Frontal cortex (tissue), 4 donors: ENCODE measurements around the gene AATF. TPM values are rescaled to one million over a fixed set of nuclear protein-coding genes. Genes with fewer than 3 reads are reported as not detected.

Experiments
- DNase-seq, 2 donors: peaks; one replicate each; pipeline ENCODE4 v3.0.0; 2012; ENCODE audit warnings: low spot score in 2 of 2
- FAIRE-seq: peaks from 2 replicates; lab custom pipeline; 2012; peaks lifted over from hg19 to GRCh38; lab: Jason Lieb, UNC
- total RNA-seq: library from RNA; depleted of rRNA; stranded (reverse); fragments of >200 nt; gene quantifications from one replicate; pipeline ENCODE4 v1.2.3, GENCODE V29; 2014
- donor health status: control.
- donor health status: control.
- donor health status: control.

AATF gene, protein sequence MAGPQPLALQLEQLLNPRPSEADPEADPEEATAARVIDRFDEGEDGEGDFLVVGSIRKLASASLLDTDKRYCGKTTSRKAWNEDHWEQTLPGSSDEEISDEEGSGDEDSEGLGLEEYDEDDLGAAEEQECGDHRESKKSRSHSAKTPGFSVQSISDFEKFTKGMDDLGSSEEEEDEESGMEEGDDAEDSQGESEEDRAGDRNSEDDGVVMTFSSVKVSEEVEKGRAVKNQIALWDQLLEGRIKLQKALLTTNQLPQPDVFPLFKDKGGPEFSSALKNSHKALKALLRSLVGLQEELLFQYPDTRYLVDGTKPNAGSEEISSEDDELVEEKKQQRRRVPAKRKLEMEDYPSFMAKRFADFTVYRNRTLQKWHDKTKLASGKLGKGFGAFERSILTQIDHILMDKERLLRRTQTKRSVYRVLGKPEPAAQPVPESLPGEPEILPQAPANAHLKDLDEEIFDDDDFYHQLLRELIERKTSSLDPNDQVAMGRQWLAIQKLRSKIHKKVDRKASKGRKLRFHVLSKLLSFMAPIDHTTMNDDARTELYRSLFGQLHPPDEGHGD
- 21.2 TPM for total RNA-seq

DNA sequence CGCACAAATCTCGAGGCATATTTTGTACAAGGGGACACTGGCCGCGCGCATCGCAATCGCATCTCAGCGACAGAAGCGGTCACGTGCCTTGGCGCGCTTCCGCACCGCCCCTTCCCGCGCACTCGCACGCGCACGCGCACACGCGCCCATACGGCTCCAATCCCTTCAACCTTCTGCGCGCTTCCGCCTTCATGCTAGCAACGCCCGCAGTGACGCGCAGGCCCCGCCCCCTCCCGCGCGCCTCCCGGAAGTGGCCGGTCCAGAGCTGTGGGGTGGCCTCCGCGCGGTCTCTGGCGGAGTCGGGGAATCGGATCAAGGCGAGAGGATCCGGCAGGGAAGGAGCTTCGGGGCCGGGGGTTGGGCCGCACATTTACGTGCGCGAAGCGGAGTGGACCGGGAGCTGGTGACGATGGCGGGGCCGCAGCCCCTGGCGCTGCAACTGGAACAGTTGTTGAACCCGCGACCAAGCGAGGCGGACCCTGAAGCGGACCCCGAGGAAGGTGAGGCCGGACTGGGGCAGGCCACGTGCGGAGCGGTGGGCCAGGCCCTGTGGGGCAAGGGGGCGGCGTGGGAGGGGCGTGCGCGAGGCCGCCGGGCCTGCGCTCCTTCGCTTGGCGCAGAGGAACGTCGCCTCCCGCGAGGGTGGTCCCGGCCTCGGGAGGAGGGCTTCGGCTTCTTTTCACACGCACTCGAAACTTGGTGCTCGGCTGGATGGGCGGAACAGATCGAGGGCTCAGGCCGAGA lies at the start of gene AATF:
Gene AATF (plus strand): TSS at position 238 of the 744 bp plus-strand sequence. CDS start 172 bp downstream, at position 410.
- DNase-seq (peak; percentile 99), FAIRE-seq (no peak)

DNA sequence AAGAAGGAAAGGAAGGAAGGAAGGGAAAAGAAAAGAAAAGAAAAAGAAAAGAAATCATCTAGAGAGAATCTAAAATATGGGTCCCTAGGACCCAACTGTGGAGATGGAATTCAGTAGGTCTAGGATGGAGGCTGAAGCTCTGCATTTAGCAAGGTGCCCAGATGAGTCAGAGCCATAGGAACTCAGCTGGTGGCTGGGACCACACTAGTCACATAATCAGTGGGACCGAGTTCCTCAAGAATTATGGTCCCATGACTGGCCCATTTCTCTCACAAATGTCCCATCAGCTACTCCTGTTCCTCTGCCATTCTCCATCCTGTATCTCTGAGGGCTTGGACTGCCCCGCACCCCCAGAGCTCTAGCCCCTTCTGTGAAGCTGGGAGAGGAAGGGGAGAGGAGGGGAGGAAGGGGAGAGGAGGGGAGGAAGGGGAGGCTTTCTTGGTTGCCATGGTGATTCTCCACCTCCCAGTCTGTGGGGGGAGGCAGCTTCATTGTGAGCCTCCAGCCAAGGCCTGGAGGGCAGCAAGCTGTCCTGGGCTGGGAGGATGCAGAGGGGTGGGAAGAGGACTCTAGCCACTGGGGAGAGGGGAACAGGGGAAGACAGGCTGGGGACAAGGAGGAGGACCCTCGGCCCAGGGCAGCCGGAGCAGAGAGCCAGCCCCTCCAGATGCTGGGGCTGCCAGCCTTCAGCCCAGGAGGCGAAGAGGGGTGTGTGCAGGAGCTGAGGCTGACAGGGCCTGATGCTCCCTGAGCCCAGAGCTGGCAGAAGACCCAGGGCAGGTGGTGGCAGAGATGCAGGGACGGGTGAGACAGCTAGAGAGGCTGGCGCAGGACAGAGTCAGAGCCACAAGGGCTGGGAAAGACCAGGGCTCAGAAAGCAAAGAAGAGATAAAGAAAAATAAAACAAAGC lies 49.2 kb upstream of the AATF start:
- FAIRE-seq (no peak), DNase-seq (no peak)

GRCh38 chr17:36900160-36900512 lies 48.6 kb upstream of the AATF start:
- FAIRE-seq (no peak), DNase-seq (no peak)

DNA sequence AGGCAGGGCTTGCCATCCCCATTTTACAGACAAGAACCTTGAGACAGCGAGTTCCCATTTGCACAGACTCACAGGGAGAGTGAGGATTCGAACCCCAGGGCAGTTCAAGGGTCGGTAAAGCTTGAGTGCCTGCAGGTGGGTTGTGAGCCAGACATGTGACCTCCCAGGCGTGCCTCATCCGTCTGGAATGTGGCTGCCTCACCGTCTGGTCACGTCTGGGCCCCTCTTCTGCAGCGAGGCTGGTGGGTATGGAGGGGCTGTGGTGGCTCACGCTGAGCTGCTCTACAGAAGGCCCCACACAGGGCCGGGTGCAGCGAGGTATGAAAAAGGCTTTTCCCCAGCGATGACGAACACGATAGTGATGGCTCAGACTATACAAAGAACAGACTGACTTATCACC lies 47.2 kb upstream of the AATF start:
- no peak for FAIRE-seq

DNA sequence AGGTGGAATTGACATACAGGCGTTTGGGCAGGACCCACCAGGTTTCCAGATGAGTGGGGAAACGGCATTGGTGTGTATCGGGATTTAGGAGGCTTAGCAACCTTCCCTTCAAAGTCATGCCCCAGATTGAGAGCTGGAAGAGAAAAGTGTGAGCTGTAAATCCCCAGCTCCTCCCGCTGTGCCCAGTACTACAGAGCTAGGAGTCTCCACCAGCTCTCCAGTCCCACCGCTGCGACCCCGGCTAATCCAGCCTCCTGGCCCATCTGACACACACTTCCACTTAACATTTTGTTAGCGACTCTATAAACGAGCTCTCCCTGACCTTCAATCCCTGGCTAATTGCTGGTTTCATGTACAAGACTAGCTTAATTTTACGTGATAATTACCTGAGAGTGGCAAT lies 41.3 kb upstream of the AATF start:
- DNase-seq, result no peak
- FAIRE-seq, result no peak

More for the DNA sequence above, 47.2 kb upstream of the AATF start:
- no peak for DNase-seq

- DNase-seq (no peak), FAIRE-seq (no peak)
Measured at GRCh38 chr17:36910513-36910912, 38.2 kb upstream of the AATF start.

- DNase-seq, result no peak
- no peak for FAIRE-seq
Measured at GRCh38 chr17:36911001-36911400, 37.8 kb upstream of the AATF start.

GRCh38 chr17:36913132-36913531 lies 35.6 kb upstream of the AATF start:
- DNase-seq, result no peak
- no peak for FAIRE-seq

GRCh38 chr17:36918211-36918691 lies 30.5 kb upstream of the AATF start:
- DNase-seq, result no peak
- no peak for FAIRE-seq

- DNase-seq, result no peak
- no peak for FAIRE-seq
Measured at GRCh38 chr17:36919407-36919968, 29.3 kb upstream of the AATF start.

GRCh38 chr17:36920032-36921005 lies 28.4 kb upstream of the AATF start:
- DNase-seq, result no peak
- no peak for FAIRE-seq

DNA sequence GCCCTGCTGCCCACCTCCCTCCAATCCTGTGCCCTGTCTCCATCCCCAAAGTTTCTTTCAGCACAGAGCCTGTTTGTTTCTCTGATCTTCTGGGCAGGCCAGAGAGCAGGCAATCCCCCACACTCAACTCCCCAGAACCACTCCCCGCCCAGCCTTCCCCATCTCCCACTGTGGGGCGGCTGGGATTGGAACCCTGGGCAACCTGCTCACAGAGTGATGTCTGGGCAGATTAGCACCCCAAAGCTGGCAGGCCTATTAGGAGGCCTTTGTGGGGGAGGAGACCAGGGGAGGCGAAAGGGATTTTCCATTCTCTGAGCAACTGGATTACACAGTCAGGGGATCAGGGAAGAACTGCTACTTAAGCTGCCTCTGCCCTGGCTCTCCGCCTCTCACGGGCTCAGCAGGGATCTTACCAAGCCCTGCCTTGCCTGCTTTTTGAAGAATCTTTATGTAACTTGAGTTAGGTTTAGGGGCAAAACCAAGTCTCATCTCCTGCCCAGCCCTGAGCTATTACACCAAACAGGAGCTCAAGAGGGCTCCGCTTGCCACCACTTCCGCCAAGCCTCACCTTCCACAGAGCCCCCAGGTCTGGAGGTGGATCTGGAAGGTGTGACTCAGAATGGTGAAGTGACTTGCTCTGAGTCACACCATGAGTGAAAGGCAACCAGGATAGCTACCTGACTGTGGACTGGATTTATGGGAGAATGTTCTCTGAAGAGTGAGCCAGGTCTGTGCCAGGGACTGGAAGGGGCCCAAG lies 27.5 kb upstream of the AATF start:
- no peak for DNase-seq
- FAIRE-seq, result no peak

DNA sequence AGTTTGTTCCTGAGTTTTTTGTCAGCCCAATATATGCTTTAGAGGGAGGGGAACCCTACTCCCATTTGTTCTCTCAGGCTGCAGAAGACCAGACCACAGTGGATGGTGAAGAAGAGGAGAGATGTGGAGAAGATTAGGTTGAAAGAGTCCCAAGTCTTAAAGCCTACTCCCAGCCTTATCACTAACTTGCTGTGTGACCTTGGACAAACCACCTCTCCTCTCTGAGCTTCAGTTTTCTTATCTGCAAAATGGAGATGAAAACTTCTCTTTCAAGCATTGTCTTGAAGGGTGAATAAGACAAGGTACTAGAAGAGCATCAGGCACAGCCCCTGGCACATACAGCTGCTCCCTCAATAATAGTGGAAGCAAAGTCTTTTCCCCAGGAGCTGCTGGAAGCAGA lies 26.6 kb upstream of the AATF start:
- FAIRE-seq (no peak), DNase-seq (no peak)

GRCh38 chr17:36923814-36924221 lies 24.9 kb upstream of the AATF start:
- DNase-seq (no peak), FAIRE-seq (no peak)

GRCh38 chr17:36926226-36926625 lies 22.5 kb upstream of the AATF start:
- DNase-seq, result no peak
- FAIRE-seq, result no peak

DNA sequence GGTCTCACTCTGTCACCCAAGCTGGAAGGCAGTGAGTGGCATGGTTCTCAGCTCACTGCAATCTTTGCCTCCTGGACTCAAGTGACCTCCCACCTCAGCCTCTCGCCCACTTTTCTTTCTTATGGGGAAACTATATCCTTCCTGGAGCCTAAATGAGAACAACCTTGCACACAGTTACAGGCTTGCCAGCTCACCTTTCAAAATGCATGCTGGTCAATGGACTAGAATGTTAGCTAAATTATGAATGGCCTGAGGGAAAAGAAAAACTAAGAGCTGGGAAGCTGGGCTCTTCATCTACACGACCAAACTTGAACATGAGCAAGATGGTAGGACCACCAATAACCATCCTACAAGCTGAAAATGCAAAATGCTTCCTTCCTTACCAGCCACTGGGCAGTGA lies 22.1 kb upstream of the AATF start:
- FAIRE-seq, result no peak

DNA sequence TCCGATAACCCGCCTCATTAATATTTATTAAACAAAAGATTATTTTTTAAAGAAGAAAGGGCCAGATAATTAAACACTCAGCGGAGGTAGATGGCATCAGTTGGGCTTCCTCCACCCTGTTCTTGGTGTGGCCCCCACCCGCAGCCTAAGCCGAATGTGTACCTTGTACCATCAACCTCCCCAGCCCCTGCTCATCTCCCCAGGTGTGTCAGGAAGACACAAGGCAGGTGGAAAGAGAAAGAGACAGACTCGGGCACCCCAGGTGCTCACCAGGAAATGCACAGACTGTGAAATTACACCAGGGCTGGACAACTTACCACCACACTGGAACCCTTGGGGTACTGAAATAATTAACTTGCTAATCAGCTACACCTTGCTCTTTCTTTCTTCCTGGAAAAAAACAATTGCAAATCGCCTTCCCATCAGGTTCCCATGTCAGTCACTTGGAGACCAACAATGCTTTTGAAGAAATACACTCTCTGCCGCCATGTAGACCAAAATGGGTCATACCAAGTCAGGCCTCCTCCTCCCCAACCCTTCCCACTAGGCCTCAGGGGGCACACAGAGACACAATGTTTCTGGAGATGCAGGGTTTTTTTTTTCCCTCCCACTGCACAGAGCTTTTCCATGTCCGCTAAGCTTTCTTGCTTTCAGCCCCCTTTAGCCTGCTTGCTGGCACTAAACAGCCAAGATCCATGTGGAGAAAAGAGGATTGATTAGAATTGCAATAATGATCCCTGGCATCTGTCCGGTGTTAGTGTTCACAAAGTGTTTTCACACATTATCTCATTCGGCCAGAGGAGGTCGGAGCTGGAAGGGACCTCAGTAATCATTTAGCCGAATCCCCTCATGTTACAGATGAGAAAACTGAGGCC lies 20.0 kb upstream of the AATF start:
- FAIRE-seq (no peak), DNase-seq (no peak)

More for the DNA sequence above, 22.1 kb upstream of the AATF start:
- no peak for DNase-seq
